PC-9 (cell line): ENCODE results near the gene MAPKAP1. TPM values are rescaled to one million over a fixed set of nuclear protein-coding genes. Genes with fewer than 3 reads are reported as not detected.

ENCODE experiments used
- BruUV-seq: library from RNA; stranded (reverse); fragments of 400-500 nt; replicated peaks from 2 replicates; lab custom pipeline; 2021; lab: Mats Ljungman, UMichigan
- CTCF ChIA-PET: fragments of 300-600 bp; sonication (Branson Sonifier 250); formaldehyde crosslinking; loops from one replicate; lab custom pipeline; 2022; ENCODE audit warnings: antibody characterized with exemption; lab: Charles Lee
- POLR2A ChIA-PET: fragments of 300-600 bp; sonication (Branson Sonifier 250); formaldehyde crosslinking; loops from one replicate; lab custom pipeline; 2022; ENCODE audit warnings: antibody characterized with exemption; ENCODE audit not compliant: unreplicated experiment; lab: Charles Lee
- DNase-seq, 2 experiments: peaks; one replicate each; pipeline versions ENCODE4 v3.0.0 to v3.0.0-alpha.2; 2015 to 2022; ENCODE audit warnings: mixed read lengths in 1 of 2
- H2AFZ ChIP-seq: fragments of 200-600 bp; sonication (generic); 2 replicates; pipeline ENCODE4 v1.8.1; 2017; ENCODE audit warnings: antibody characterized with exemption
- H3F3A ChIP-seq: fragments of 200-600 bp; sonication (generic); 2 replicates; pipeline ENCODE4 v1.8.1; 2017; ENCODE audit warnings: antibody characterized with exemption, mild to moderate bottlenecking, low read depth; ENCODE audit not compliant: insufficient read depth
- H3K27ac ChIP-seq: fragments of 200-600 bp; sonication (generic); 2 replicates; pipeline ENCODE4 v1.6.1; 2016; ENCODE audit warnings: mixed run types
- H3K27me3 ChIP-seq: fragments of 200-600 bp; sonication (generic); 2 replicates; pipeline ENCODE4 v1.6.1; 2016; ENCODE audit warnings: low read depth, mixed run types; ENCODE audit not compliant: insufficient read depth
- H3K36me3 ChIP-seq: fragments of 200-600 bp; sonication (generic); 2 replicates; pipeline ENCODE4 v1.6.1; 2016; ENCODE audit warnings: low read depth, mixed run types
- H3K4me1 ChIP-seq: fragments of 200-600 bp; sonication (generic); replicated peaks from 2 replicates; pipeline ENCODE4 v1.6.1; 2016; ENCODE audit warnings: mixed run types; ENCODE audit not compliant: insufficient read depth
- H3K4me2 ChIP-seq: fragments of 200-600 bp; sonication (generic); 2 replicates; pipeline ENCODE4 v1.6.1; 2017; ENCODE audit warnings: mixed run types
- H3K4me3 ChIP-seq: fragments of 200-600 bp; sonication (generic); 2 replicates; pipeline ENCODE4 v1.6.1; 2016; ENCODE audit warnings: mixed run types
- H3K79me2 ChIP-seq: fragments of 200-600 bp; sonication (generic); 2 replicates; pipeline ENCODE4 v1.6.1; 2017; ENCODE audit warnings: low read depth, mixed run types
- H3K9me2 ChIP-seq: fragments of 200-600 bp; sonication (generic); 2 replicates; pipeline ENCODE4 v1.8.1; 2017; ENCODE audit warnings: mild to moderate bottlenecking; ENCODE audit not compliant: insufficient read depth
- H3K9me3 ChIP-seq: fragments of 200-600 bp; sonication (generic); 2 replicates; pipeline ENCODE4 v1.8.1; 2016; ENCODE audit warnings: low read depth; ENCODE audit not compliant: insufficient read depth
- H4K20me1 ChIP-seq: fragments of 200-600 bp; sonication (generic); 2 replicates; pipeline ENCODE4 v1.8.1; 2017; ENCODE audit not compliant: insufficient read depth
- CTCF ChIP-seq: fragments of 200-600 bp; sonication (generic); conservative IDR thresholded peaks from 2 replicates; pipeline ENCODE4 v1.6.1; 2017; ENCODE audit warnings: mixed run types, antibody characterized with exemption, mild to moderate bottlenecking, moderate library complexity
- EZH2 ChIP-seq: fragments of 200-600 bp; sonication (generic); IDR thresholded peaks from 2 replicates; pipeline ENCODE4 v1.8.0; 2017; ENCODE audit warnings: antibody characterized with exemption, low read depth
- intact Hi-C: fragments of 100-400 bp; cut with micrococcal nuclease; formaldehyde crosslinking; loops from one replicate; pipeline ENCODE4 v1.10.0; 2022; ENCODE audit not compliant: unreplicated experiment
- total RNA-seq: library from RNA; stranded (reverse); gene quantifications from 2 replicates; pipeline ENCODE4 v1.2.3, GENCODE V29; 2021

Gene MAPKAP1
- total RNA-seq, 1 experiment from 2014 or later: 115 TPM

GRCh38 chr9:125529107-125529506, 177.9 kb downstream of the MAPKAP1 start:
- no peaks in the 10 kb centered on the region for H3K9me3 ChIP-seq
- POLR2A ChIA-PET: interaction anchor here (0.6 kb wide), 1 partner anchor 33 kb away, joined by 4 read pairs; no protein-coding TSS in a partner anchor

DNA sequence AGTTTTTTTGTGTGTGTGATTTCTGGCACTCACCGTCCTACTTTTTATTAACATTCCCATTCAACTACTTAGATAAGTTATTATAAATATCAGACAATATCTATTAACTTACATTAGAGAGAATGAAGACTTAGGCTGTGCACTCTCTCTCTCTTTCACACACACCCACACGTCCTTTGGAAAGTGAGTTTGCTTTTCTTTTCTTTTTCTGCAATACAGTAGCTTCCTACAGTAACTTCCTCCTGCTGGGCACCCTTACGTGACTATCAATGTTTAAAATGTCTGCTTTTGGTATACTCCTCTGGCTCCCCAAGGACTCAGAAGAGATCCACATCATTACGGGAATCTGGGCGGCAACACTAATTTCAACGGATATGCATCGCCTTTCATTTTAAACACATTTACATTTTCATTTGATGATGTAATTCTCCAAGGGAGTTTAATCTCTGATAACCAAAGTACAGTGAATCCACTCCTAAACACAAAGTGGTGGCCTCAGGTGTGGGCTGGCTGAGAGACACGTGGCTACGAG, 179.5 kb downstream of the MAPKAP1 start:
- Histone ChIP-seq H2AFZ (no peak overlapping the region), H3K9me3 (no peaks in the 10 kb centered on the region), H3K79me2 (no peaks in the 10 kb centered on the region), H3K9me2 (no peaks in the 10 kb centered on the region), H3K27me3 (no peaks in the 10 kb centered on the region), H3K4me3 (no peak overlapping the region), H4K20me1 (no peaks in the 10 kb centered on the region), H3K4me1 (peaks cover 12% of the 10 kb centered on the region), H3K4me2 (no peak overlapping the region), H3F3A (peaks cover 12% of the 10 kb centered on the region; the same call in 1 of the 2 replicates), H3K27ac (no peak overlapping the region), H3K36me3 (no peaks in the 10 kb centered on the region; the same call in 1 of the 2 replicates)
- ChIA-PET CTCF (no interaction called here), POLR2A (no interaction called here)
- no TSS peak for BruUV-seq
- TF ChIP-seq CTCF (no peak), EZH2 (no peak)
- intact Hi-C loops: no loop called here
- no peak for DNase-seq

More at GRCh38 chr9:125529107-125529506, 177.9 kb downstream of the MAPKAP1 start:
- peaks cover 5% of the 10 kb centered on the region; the same call in 1 of the 2 replicates for H3K4me1 ChIP-seq
- no peaks in the 10 kb centered on the region for H3K27me3 ChIP-seq
- no peak for DNase-seq
- CTCF ChIA-PET: interaction anchor here (0.6 kb wide), 1 partner anchor 260 kb away, joined by 3 read pairs; no protein-coding TSS in a partner anchor
- H3F3A ChIP-seq: no peaks in the 10 kb centered on the region; the same call in 1 of the 2 replicates
- TF ChIP-seq EZH2: no peak
- TF ChIP-seq CTCF: no peak
- H3K4me2 ChIP-seq: no peak overlapping the region
- BruUV-seq: no TSS peak
- no peaks in the 10 kb centered on the region; the same call in 1 of the 2 replicates for H3K36me3 ChIP-seq
- H3K4me3 ChIP-seq: no peak overlapping the region
- intact Hi-C loops: no loop called here
- no peaks in the 10 kb centered on the region for H4K20me1 ChIP-seq
- peaks cover 5% of the 10 kb centered on the region; the same call in 1 of the 2 replicates for H3K79me2 ChIP-seq
- H2AFZ ChIP-seq: no peak overlapping the region
- no peaks in the 10 kb centered on the region for H3K9me2 ChIP-seq
- H3K27ac ChIP-seq: no peak overlapping the region

DNA sequence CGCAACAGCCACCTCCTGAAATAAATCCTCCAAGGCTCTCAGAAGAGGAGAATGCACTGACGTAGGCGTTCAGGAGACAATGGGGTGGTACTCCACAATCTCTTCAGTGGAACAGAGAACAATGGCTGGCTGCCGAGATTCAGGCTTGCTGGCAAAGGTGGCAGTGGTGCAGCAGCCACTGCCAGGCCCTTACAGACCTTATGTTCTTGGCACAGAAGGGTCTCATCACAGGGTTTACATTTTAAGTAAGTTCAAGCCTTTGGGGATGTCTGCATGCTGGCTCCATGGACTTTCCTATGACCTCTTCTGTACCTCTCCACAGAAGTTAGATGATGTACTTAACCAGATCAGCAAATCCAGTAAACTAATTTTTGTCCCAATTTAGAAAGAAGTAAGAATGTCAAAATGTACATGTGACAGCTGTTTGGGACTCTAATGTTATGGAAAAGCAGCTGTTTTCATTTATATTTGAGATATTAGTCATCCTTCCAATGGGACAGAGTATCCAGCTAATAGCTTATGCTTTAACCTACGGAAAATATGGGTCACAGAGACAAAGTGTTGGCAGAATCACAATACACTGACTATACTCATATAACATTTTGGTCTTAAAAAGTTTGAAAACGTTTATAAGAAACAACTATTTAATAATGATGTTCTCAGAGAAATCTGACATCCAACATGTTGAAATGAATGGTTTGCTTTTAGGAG, 180.9 kb downstream of the MAPKAP1 start:
- no peaks in the 10 kb centered on the region for H3K27me3 ChIP-seq
- H3K4me1 ChIP-seq: peaks cover 25% of the 10 kb centered on the region
- BruUV-seq: no TSS peak
- no peak for DNase-seq
- H3K9me3 ChIP-seq: no peaks in the 10 kb centered on the region
- H4K20me1 ChIP-seq: no peaks in the 10 kb centered on the region
- no peaks in the 10 kb centered on the region for H3K9me2 ChIP-seq
- ChIA-PET CTCF (no interaction called here), POLR2A (no interaction called here)
- no peak overlapping the region for H2AFZ ChIP-seq
- H3F3A ChIP-seq: peaks cover 26% of the 10 kb centered on the region
- no peak overlapping the region for H3K27ac ChIP-seq
- intact Hi-C loops: no loop called here
- no peaks in the 10 kb centered on the region for H3K79me2 ChIP-seq
- H3K4me3 ChIP-seq: no peak overlapping the region
- no peaks in the 10 kb centered on the region; the same call in 1 of the 2 replicates for H3K36me3 ChIP-seq
- no peak overlapping the region for H3K4me2 ChIP-seq
- TF ChIP-seq EZH2: no peak
- TF ChIP-seq CTCF: no peak
